ENCODE results near the gene MTSS2.

Gene MTSS2

DNA sequence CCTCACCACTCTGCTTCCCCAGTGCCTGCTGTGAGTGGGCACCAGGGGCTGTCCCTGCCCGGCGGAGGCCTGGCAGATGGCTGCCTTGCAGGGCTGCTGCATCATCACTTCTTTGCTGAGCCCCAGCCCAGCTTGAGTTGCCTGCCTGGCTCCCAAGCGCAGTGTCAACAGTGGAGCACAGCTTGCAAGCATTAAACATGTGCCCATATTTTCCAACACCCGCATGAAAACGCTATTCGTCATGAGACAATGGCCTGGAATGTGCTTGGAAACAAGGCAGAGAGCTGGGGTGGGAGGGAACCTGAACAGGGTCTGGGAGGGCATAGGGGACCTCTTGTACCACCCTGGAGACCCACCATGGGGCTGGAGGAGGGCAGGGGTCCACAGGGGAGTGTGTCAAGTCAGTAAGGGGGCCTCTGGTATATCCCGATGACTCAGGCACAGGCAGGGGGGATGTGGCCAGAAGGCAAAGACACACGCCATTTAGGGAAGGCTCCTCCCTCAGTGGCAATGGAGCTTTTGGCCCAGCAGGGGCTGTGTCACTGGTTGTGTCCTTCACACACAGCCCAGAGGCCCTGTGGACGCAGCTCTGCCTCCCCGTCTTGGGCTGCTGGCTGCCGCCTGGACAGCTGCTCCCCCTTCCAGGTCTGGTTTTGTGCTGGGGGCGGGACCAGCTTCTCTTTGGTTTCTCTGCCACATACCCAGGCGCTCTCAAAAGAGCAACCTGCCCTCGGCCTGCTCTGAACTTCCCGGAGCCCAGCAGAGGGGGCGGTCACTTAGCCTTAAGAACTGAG, 17.4 kb upstream of the MTSS2 start:
- Histone ChIP-seq H3K27me3 (no peaks in the 10 kb centered on the region), H3K4me1 (peaks cover 34% of the 10 kb centered on the region), H3K9me3 (no peaks in the 10 kb centered on the region), H3K4me3 (ENCODE audit: low read depth, low read length) (no peak overlapping the region), H3K36me3 (no peaks in the 10 kb centered on the region; the same call in 1 of the 2 replicates)
- peak; percentile 48 for TF ChIP-seq CTCF (IDR thresholded peaks at IDR 0.05; ENCODE audit: low read depth, low read length)
- DNase-seq: peak; percentile 85

GRCh38 chr16:70702624-70703023, 16.8 kb upstream of the MTSS2 start:
- no peak for TF ChIP-seq CTCF (IDR thresholded peaks at IDR 0.05; ENCODE audit: low read depth, low read length)
- H3K36me3 ChIP-seq: no peaks in the 10 kb centered on the region; the same call in 1 of the 2 replicates
- DNase-seq: no peak
- no peak overlapping the region for H3K4me3 ChIP-seq (ENCODE audit: low read depth, low read length)
- H3K27me3 ChIP-seq: no peaks in the 10 kb centered on the region
- no peaks in the 10 kb centered on the region for H3K9me3 ChIP-seq
- peaks cover 34% of the 10 kb centered on the region for H3K4me1 ChIP-seq

DNA sequence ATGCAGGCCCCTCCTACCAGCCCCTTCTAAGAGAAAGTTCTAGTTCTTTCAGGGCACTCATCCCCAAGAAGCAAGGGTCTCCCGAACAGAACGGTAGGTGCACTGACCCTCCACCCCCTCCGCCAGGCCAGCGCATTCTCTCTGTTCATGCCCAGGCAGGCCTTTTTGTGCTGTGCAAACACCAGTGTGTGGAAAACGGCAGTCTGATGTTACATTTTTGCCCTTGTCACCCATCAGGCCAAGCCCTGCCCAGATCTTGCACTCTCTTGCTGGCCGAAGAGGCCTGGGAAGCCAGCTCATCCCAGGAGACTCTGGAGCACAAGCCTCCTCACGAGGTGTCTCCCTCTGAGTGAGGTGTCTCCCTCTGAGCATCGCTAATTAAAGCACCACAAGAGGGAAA, 16.1 kb upstream of the MTSS2 start:
- no peak for DNase-seq
- H3K9me3 ChIP-seq: no peaks in the 10 kb centered on the region
- H3K4me3 ChIP-seq (ENCODE audit: low read depth, low read length): no peak overlapping the region
- H3K36me3 ChIP-seq: no peaks in the 10 kb centered on the region; the same call in 1 of the 2 replicates
- H3K4me1 ChIP-seq: peaks cover 36% of the 10 kb centered on the region
- H3K27me3 ChIP-seq: no peaks in the 10 kb centered on the region
- TF ChIP-seq CTCF (IDR thresholded peaks at IDR 0.05; ENCODE audit: low read depth, low read length): no peak

- H3K9me3 ChIP-seq: no peaks in the 10 kb centered on the region
- no peak overlapping the region for H3K4me3 ChIP-seq (ENCODE audit: low read depth, low read length)
- TF ChIP-seq CTCF (IDR thresholded peaks at IDR 0.05; ENCODE audit: low read depth, low read length): no peak
- DNase-seq: no peak
- peaks cover 37% of the 10 kb centered on the region for H3K4me1 ChIP-seq
- no peaks in the 10 kb centered on the region; the same call in 1 of the 2 replicates for H3K36me3 ChIP-seq
- no peaks in the 10 kb centered on the region for H3K27me3 ChIP-seq
Observed at GRCh38 chr16:70701596-70701995, 15.7 kb upstream of the MTSS2 start.

DNA sequence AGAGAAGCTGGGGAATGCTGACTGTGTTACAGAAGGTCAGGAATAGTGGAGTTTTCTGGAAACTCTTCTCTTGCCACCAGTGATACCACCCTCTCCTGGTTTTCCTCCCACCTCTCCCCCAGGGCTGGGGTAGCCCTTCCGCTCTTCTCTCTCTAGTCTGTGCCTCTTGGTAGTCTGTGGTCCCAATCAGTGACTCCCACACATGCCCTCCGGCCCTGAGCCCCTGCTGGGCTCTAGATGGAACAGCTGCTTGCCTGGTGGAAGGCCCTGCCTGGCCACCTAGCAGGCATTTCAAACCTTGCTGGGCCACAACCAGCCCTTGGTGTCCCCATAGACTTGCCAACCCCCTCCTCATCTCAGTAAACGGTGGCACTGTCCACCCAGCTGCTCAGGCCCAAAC, 15.2 kb upstream of the MTSS2 start:
- Histone ChIP-seq H3K4me3 (ENCODE audit: low read depth, low read length) (no peak overlapping the region), H3K36me3 (no peaks in the 10 kb centered on the region; the same call in 1 of the 2 replicates), H3K9me3 (no peaks in the 10 kb centered on the region), H3K27me3 (no peaks in the 10 kb centered on the region), H3K4me1 (peaks cover 42% of the 10 kb centered on the region)
- DNase-seq: no peak
- TF ChIP-seq CTCF (IDR thresholded peaks at IDR 0.05; ENCODE audit: low read depth, low read length): peak; percentile 16; the same call in 1 of the 2 replicates

Data from BE2C (cell line).